Chondrocyte (in vitro differentiated cells): Measurements from ENCODE around the gene MCM6. TPM values are rescaled to one million over a fixed set of nuclear protein-coding genes. Genes with fewer than 3 reads are reported as not detected.
"Not testable (repeated sequence)": the region's sequence is repeated elsewhere in the genome, so short reads cannot be mapped to it uniquely, and the experiment has no call there.

Source experiments
- DNase-seq: peaks from one replicate; pipeline ENCODE4 v3.0.0; 2021; ENCODE audit warnings: mixed read lengths, low spot score
- H3K27ac Mint-ChIP-seq: one replicate; pipeline ENCODE4 v1.8.0; 2021; ENCODE audit warnings: mild to moderate bottlenecking, moderate library complexity, mixed read lengths; ENCODE audit not compliant: unreplicated experiment
- H3K27me3 Mint-ChIP-seq: 2 replicates; pipeline ENCODE4 v1.8.0; 2021; ENCODE audit warnings: low read depth, mixed read lengths
- H3K36me3 Mint-ChIP-seq: 2 replicates; pipeline ENCODE4 v1.8.0; 2021; ENCODE audit warnings: low read depth, mixed read lengths
- H3K4me1 Mint-ChIP-seq: 2 replicates; pipeline ENCODE4 v1.8.0; 2021; ENCODE audit warnings: low read depth, mild to moderate bottlenecking, mixed read lengths
- H3K4me3 Mint-ChIP-seq: one replicate; pipeline ENCODE4 v1.8.0; 2021; ENCODE audit warnings: mild to moderate bottlenecking, moderate library complexity, mixed read lengths; ENCODE audit not compliant: unreplicated experiment
- H3K9me3 Mint-ChIP-seq: 2 replicates; pipeline ENCODE4 v1.8.0; 2021; ENCODE audit warnings: low read depth, mixed read lengths
- total RNA-seq: library from RNA; stranded (reverse); gene quantifications from 3 replicates; pipeline ENCODE4 v1.2.1, GENCODE V29; 2021
- TF ChIP-seq, protein P1 (sequence below): fragments of 200-600 bp; sonication (generic); IDR thresholded peaks from 2 replicates; pipeline ENCODE4 v1.5.0; 2021; ENCODE audit warnings: antibody characterized with exemption, mild to moderate bottlenecking, moderate library complexity

Gene MCM6
- total RNA-seq, 1 donor from 2014 or later = 22.2 TPM

- Mint-ChIP-seq H3K27me3 (peaks cover 13% of the 10 kb centered on the region), H3K27ac (no peak overlapping the region), H3K4me3 (no peak overlapping the region), H3K4me1 (no peaks in the 10 kb centered on the region), H3K36me3 (no peaks in the 10 kb centered on the region), H3K9me3 (peaks cover 4% of the 10 kb centered on the region)
- no peak for DNase-seq
- TF ChIP-seq, protein P1, sequence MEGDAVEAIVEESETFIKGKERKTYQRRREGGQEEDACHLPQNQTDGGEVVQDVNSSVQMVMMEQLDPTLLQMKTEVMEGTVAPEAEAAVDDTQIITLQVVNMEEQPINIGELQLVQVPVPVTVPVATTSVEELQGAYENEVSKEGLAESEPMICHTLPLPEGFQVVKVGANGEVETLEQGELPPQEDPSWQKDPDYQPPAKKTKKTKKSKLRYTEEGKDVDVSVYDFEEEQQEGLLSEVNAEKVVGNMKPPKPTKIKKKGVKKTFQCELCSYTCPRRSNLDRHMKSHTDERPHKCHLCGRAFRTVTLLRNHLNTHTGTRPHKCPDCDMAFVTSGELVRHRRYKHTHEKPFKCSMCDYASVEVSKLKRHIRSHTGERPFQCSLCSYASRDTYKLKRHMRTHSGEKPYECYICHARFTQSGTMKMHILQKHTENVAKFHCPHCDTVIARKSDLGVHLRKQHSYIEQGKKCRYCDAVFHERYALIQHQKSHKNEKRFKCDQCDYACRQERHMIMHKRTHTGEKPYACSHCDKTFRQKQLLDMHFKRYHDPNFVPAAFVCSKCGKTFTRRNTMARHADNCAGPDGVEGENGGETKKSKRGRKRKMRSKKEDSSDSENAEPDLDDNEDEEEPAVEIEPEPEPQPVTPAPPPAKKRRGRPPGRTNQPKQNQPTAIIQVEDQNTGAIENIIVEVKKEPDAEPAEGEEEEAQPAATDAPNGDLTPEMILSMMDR = no peak
These were observed 9.5 kb upstream of the MCM6 start for GRCh38 chr2:135885709-135886108.

- no peak for DNase-seq
- H3K27ac Mint-ChIP-seq = no peak overlapping the region
- H3K27me3 Mint-ChIP-seq = peaks cover 13% of the 10 kb centered on the region
- no peak overlapping the region for H3K4me3 Mint-ChIP-seq
- no peaks in the 10 kb centered on the region for H3K9me3 Mint-ChIP-seq
- peaks cover 2% of the 10 kb centered on the region for H3K4me1 Mint-ChIP-seq
- H3K36me3 Mint-ChIP-seq = no peaks in the 10 kb centered on the region
- TF ChIP-seq, protein P1 = no peak
These were observed 6.2 kb upstream of the MCM6 start for GRCh38 chr2:135882415-135882814.

DNA sequence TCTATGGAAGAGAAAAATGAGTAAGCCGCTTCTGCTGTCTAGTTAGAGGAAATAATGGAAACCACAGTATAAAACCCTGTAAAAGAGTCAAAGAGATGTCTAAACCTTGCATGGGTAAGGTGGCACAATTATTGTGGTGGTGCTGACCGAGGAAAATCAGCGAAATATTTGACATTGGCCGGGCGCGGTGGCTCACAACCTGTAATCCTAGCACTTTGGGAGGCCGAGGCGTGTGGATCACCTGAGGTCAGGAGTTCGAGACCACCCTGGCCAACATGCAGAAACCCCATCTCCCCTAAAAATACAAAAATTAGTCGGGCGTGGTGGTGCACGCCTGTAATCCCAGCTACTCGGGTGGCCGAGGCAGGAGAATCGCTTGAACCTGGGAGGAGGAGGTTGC is 527 bp upstream of the MCM6 start:
- peaks cover 27% of the 10 kb centered on the region for H3K4me1 Mint-ChIP-seq
- H3K4me3 Mint-ChIP-seq = peak overlapping the region; percentile 90
- H3K27me3 Mint-ChIP-seq, H3K36me3 Mint-ChIP-seq, DNase-seq, H3K9me3 Mint-ChIP-seq: not testable (repeated sequence)
- H3K27ac Mint-ChIP-seq = peak overlapping the region; percentile 71

- peaks cover 3% of the 10 kb centered on the region for H3K36me3 Mint-ChIP-seq
- no peak for DNase-seq
- H3K27me3 Mint-ChIP-seq = no peaks in the 10 kb centered on the region
- H3K4me1 Mint-ChIP-seq = peaks cover 27% of the 10 kb centered on the region
- H3K9me3 Mint-ChIP-seq = no peaks in the 10 kb centered on the region
- peak overlapping the region; percentile 90 for H3K4me3 Mint-ChIP-seq
- TF ChIP-seq, protein P1 = peak; percentile 1
- H3K27ac Mint-ChIP-seq = peak overlapping the region; percentile 90
These were observed 665 bp downstream of the MCM6 start for GRCh38 chr2:135875491-135876065.

- Mint-ChIP-seq H3K27ac (peak overlapping the region; percentile 45), H3K4me1 (peaks cover 27% of the 10 kb centered on the region), H3K27me3 (no peaks in the 10 kb centered on the region), H3K9me3 (no peaks in the 10 kb centered on the region), H3K4me3 (peak overlapping the region; percentile 90), H3K36me3 (peaks cover 3% of the 10 kb centered on the region)
- no peak for DNase-seq
- TF ChIP-seq, protein P1 = no peak
These were observed 1.4 kb downstream of the MCM6 start for GRCh38 chr2:135874777-135875365.

DNA sequence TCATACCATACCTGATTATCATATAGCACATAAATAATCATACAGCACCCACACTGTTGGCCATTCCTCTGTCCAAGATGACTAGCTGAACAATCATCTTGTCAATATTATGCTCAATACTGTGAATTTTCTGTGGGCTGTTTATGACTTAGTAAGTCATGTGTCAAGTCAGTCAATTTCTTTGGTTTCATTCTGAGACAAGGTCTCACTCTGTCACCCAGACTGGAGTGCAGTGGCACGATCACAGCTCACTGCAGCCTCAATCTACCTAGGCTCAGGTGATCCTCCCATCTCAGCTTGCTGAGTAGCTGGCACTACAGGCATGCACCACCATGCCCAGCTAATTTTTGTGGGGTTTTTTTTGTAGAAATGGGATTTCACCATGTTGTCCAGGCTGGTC is 5.7 kb downstream of the MCM6 start:
- Mint-ChIP-seq H3K27me3 (no peaks in the 10 kb centered on the region), H3K36me3 (peaks cover 22% of the 10 kb centered on the region), H3K4me3 (no peak overlapping the region), H3K4me1 (peaks cover 19% of the 10 kb centered on the region), H3K9me3 (no peaks in the 10 kb centered on the region), H3K27ac (no peak overlapping the region)
- TF ChIP-seq, protein P1 = no peak
- no peak for DNase-seq
